H1 (cell line): ENCODE results near the gene NOS3. TPM values are rescaled to one million over a fixed set of nuclear protein-coding genes. Genes with fewer than 3 reads are reported as not detected.
A peak's percentile ranks its signal among the peaks of the same experiment; 100 is the strongest.

Experiments used
- CTCF ChIA-PET: fragments of 300-600 bp; sonication (Branson Sonifier 250); formaldehyde crosslinking; loops from one replicate; lab custom pipeline; 2021; ENCODE audit not compliant: partially characterized antibody; lab: Charles Lee
- POLR2A ChIA-PET: fragments of 300-600 bp; sonication (Branson Sonifier 250); formaldehyde crosslinking; loops from one replicate; lab custom pipeline; 2021; ENCODE audit warnings: inconsistent platforms; ENCODE audit not compliant: partially characterized antibody; lab: Charles Lee
- DNase-seq, 2 experiments: peaks; one replicate each; pipeline versions ENCODE4 v3.0.0 to v3.0.0-alpha.2; 2010 to 2022; ENCODE audit warnings: low spot score in 2 of 2, low read depth in 1 of 2, mixed read lengths in 1 of 2
- FAIRE-seq: peaks from 2 replicates; lab custom pipeline; 2011; peaks lifted over from hg19 to GRCh38; lab: Jason Lieb, UNC
- H2AFZ ChIP-seq: 2 replicates; pipeline ENCODE4 v1.8.1; 2012; ENCODE audit warnings: low read length, inconsistent platforms
- H2AK5ac ChIP-seq: 2 replicates; pipeline ENCODE4 v1.6.1; 2013; ENCODE audit warnings: low read depth, low read length
- H2BK120ac ChIP-seq: replicated peaks from 2 replicates; pipeline ENCODE3; 2013; ENCODE audit warnings: low read depth, low read length, inconsistent platforms
- H2BK12ac ChIP-seq: 2 replicates; pipeline ENCODE4 v1.6.1; 2013; ENCODE audit warnings: low read depth, low read length
- H2BK15ac ChIP-seq: 2 replicates; pipeline ENCODE4 v1.6.1; 2013; ENCODE audit warnings: low read length
- H2BK20ac ChIP-seq: 2 replicates; pipeline ENCODE4 v1.6.1; 2013; ENCODE audit warnings: low read length
- H2BK5ac ChIP-seq: 2 replicates; pipeline ENCODE4 v1.6.1; 2013; ENCODE audit warnings: low read depth, low read length
- H3K14ac ChIP-seq: 2 replicates; pipeline ENCODE4 v1.6.1; 2013; ENCODE audit warnings: inconsistent platforms; ENCODE audit not compliant: insufficient read length
- H3K18ac ChIP-seq: 2 replicates; pipeline ENCODE4 v1.6.1; 2013; ENCODE audit warnings: low read length; ENCODE audit errors: extremely low read depth
- H3K23ac ChIP-seq: 2 replicates; pipeline ENCODE4 v1.6.1; 2013; ENCODE audit warnings: inconsistent platforms; ENCODE audit not compliant: insufficient read length
- H3K23me2 ChIP-seq: 2 replicates; pipeline ENCODE4 v1.6.1; 2013; ENCODE audit warnings: low read depth, low read length
- H3K27ac ChIP-seq: 2 replicates; pipeline ENCODE4 v1.6.1; 2011; ENCODE audit warnings: low read depth, low read length, inconsistent platforms
- H3K27me3 ChIP-seq, 4 experiments: replicated peaks in 1 of 4; 1 replicate in 1 of 4; 2 replicates in 3 of 4; pipeline versions ENCODE4 v1.6.1 to v1.8.1; 2011 to 2013; ENCODE audit warnings: low read length in 3 of 4, mild to moderate bottlenecking in 3 of 4, inconsistent platforms in 2 of 4, mixed read lengths in 2 of 4, moderate library complexity in 1 of 4; ENCODE audit not compliant: control insufficient read depth in 3 of 4, insufficient read depth in 3 of 4; ENCODE audit errors: extremely low read depth in 1 of 4
- H3K36me3 ChIP-seq, 4 experiments: 2 replicates each; pipeline versions ENCODE4 v1.6.1 to v1.8.1; 2011 to 2013; ENCODE audit warnings: mild to moderate bottlenecking in 4 of 4, low read length in 3 of 4, moderate library complexity in 2 of 4, control low read depth in 1 of 4, inconsistent platforms in 1 of 4; ENCODE audit not compliant: insufficient read depth in 4 of 4, control insufficient read depth in 2 of 4
- H3K4ac ChIP-seq: replicated peaks from 2 replicates; pipeline ENCODE3; 2013; ENCODE audit warnings: low read length, low read depth, mixed read lengths, inconsistent platforms; ENCODE audit not compliant: insufficient read length
- H3K4me1 ChIP-seq, 4 experiments: replicated peaks in 1 of 4; 1 replicate in 1 of 4; 2 replicates in 3 of 4; pipeline versions ENCODE4 v1.6.1 to v1.8.1; 2011 to 2013; ENCODE audit warnings: low read length in 3 of 4, inconsistent platforms in 2 of 4, mixed read lengths in 1 of 4; ENCODE audit not compliant: insufficient read depth in 4 of 4, control insufficient read depth in 3 of 4
- H3K4me2 ChIP-seq, 2 experiments: 2 replicates each; pipeline versions ENCODE4 v1.6.1 to v1.8.1; 2011 to 2013; ENCODE audit warnings: low read depth in 2 of 2, low read length in 2 of 2, control low read depth in 1 of 2, inconsistent platforms in 1 of 2, mild to moderate bottlenecking in 1 of 2; ENCODE audit not compliant: insufficient read depth in 1 of 2
- H3K4me3 ChIP-seq, 4 experiments: fragments of 200-600, 300-600 bp in 1 of 4; sonication (generic), shearing (Covaris generic), sonication (Bioruptor Twin) in 1 of 4; 2 replicates each; pipeline versions ENCODE4 v1.5.1 to v1.8.1; 2011 to 2016; ENCODE audit warnings: low read length in 4 of 4, low read depth in 3 of 4, control low read depth in 2 of 4, inconsistent platforms in 2 of 4, mild to moderate bottlenecking in 2 of 4, mixed read lengths in 1 of 4, moderate library complexity in 1 of 4; ENCODE audit not compliant: insufficient read depth in 2 of 4; ENCODE audit errors: extremely low read depth in 1 of 4
- H3K56ac ChIP-seq: replicated peaks from 2 replicates; pipeline ENCODE3; 2013; ENCODE audit warnings: low read depth, mild to moderate bottlenecking, mixed read lengths, low read length, inconsistent platforms; ENCODE audit not compliant: insufficient read length
- H3K79me1 ChIP-seq: 2 replicates; pipeline ENCODE4 v1.6.1; 2013; ENCODE audit warnings: low read depth, low read length, control low read depth
- H3K79me2 ChIP-seq, 2 experiments: 2 replicates each; pipeline versions ENCODE4 v1.6.1 to v1.8.1; 2012 to 2013; ENCODE audit warnings: low read length in 2 of 2, mild to moderate bottlenecking in 2 of 2, inconsistent platforms in 1 of 2; ENCODE audit not compliant: insufficient read depth in 2 of 2, control insufficient read depth in 1 of 2
- H3K9ac ChIP-seq, 4 experiments: replicated peaks in 1 of 4; 1 replicate in 1 of 4; 2 replicates in 3 of 4; pipeline versions ENCODE4 v1.6.1 to v1.8.1; 2011 to 2013; ENCODE audit warnings: low read depth in 3 of 4, low read length in 3 of 4, control low read depth in 2 of 4, mild to moderate bottlenecking in 2 of 4, moderate library complexity in 2 of 4, inconsistent platforms in 1 of 4; ENCODE audit errors: extremely low read depth in 1 of 4
- H3K9me3 ChIP-seq, 2 experiments: 2 replicates each; pipeline versions ENCODE4 v1.6.1 to v1.8.1; 2012 to 2013; ENCODE audit warnings: mild to moderate bottlenecking in 2 of 2, moderate library complexity in 2 of 2, control low read depth in 1 of 2, inconsistent platforms in 1 of 2, low read depth in 1 of 2, low read length in 1 of 2, mixed read lengths in 1 of 2; ENCODE audit not compliant: insufficient read depth in 2 of 2
- H4K20me1 ChIP-seq, 2 experiments: replicated peaks in 1 of 2; 2 replicates each; pipeline versions ENCODE3 to v1.8.1; 2011 to 2013; ENCODE audit warnings: inconsistent platforms in 2 of 2, low read length in 2 of 2, mild to moderate bottlenecking in 1 of 2; ENCODE audit not compliant: insufficient read depth in 2 of 2, control insufficient read depth in 1 of 2
- H4K5ac ChIP-seq: 2 replicates; pipeline ENCODE4 v1.6.1; 2013; ENCODE audit warnings: low read length, low read depth, mixed read lengths, inconsistent platforms; ENCODE audit not compliant: insufficient read length
- H4K8ac ChIP-seq: 2 replicates; pipeline ENCODE4 v1.8.0; 2013; ENCODE audit warnings: mild to moderate bottlenecking, moderate library complexity, low read length, inconsistent platforms; ENCODE audit not compliant: insufficient read depth; ENCODE audit errors: extremely low read depth
- H4K91ac ChIP-seq: replicated peaks from 2 replicates; pipeline ENCODE3; 2013; ENCODE audit warnings: low read length, mixed read lengths, inconsistent platforms; ENCODE audit not compliant: insufficient read length
- USF2 ChIP-seq: IDR thresholded peaks from 2 replicates; pipeline ENCODE4 v1.6.1; 2011; ENCODE audit warnings: low read length, improper control_type of control experiment
- WGBS, 2 experiments: shearing (Covaris generic) in 1 of 2; methylation state at CpG; one replicate each; pipeline versions ENCODE4 v1.1.6 to v1.1.7; 2013 to 2015; ENCODE audit warnings: low lambda C conversion rate in 2 of 2, mixed read lengths in 2 of 2, inconsistent platforms in 1 of 2, low coverage in 1 of 2, missing lambda C conversion rate in 1 of 2; ENCODE audit not compliant: insufficient replicate concordance in 2 of 2, insufficient coverage in 1 of 2, insufficient read length in 1 of 2; ENCODE audit errors: extremely low coverage in 1 of 2, missing lambda C conversion rate in 1 of 2; 5-methylcytosine and 5-hydroxymethylcytosine counted together
- polyA plus RNA-seq, 7 experiments: library from polyadenylated mRNA; depleted of rRNA in 3 of 7; stranded (reverse) in 5 of 7; unstranded in 2 of 7; fragments of >200 nt in 5 of 7; fragments of 200-250 nt in 2 of 7; gene quantifications; 1 replicate in 5 of 7; 2 replicates in 1 of 7; 4 replicates in 1 of 7; pipeline versions ENCODE4 v1.2.1 to v1.2.3, GENCODE V29; 2011 to 2013; ENCODE audit warnings: missing spikeins in 2 of 7, mixed read lengths in 2 of 7
- total RNA-seq: library from RNA; stranded (reverse); fragmentation: NEBNext Ultra II Directional; extraction: Animal tissue kit (Norgen Biotek cat#: 25700); gene quantifications from 2 replicates; pipeline ENCODE4 v1.2.1, GENCODE V29; 2021

NOS3 gene
- total and polyA plus RNA-seq, 2 of the 8 experiments (the other 6 are each of a cell fraction or from before 2014, with no cell fraction given): 4.4 to 16.2 TPM

GRCh38 chr7:151016942-151017341, 26.1 kb downstream of the NOS3 start:
- no peak overlapping the region for H3K4me3 ChIP-seq
- FAIRE-seq (no peak), DNase-seq (no peak)
- no peak overlapping the region for H3K9ac ChIP-seq
- 85% methylated on average over 15 of the region's 15 CpGs; no CpG with 5 or more reads in 1 of the 2 experiments for WGBS, 2 experiments
- H2BK120ac ChIP-seq: no peak overlapping the region
- no peak overlapping the region for H2AK5ac ChIP-seq
- POLR2A ChIA-PET: interaction anchor here (1.4 to 2.7 kb wide), 3 partner anchors 10 to 17 kb away, joined by 3 to 18 read pairs (median 4); partner anchors contain the start of gene ABCB8
- H3K18ac ChIP-seq: no peak overlapping the region
- H2BK5ac ChIP-seq: no peak overlapping the region
- H3K23me2 ChIP-seq: peaks cover 7% of the 10 kb centered on the region; the same call in 1 of the 2 replicates
- H2BK20ac ChIP-seq: no peak overlapping the region
- no peak overlapping the region for H3K27ac ChIP-seq
- no peak overlapping the region for H2BK12ac ChIP-seq
- H3K14ac ChIP-seq: no peak overlapping the region
- H3K79me1 ChIP-seq: no peaks in the 10 kb centered on the region; the same call in 1 of the 2 replicates
- H2BK15ac ChIP-seq: 0 out of 2 replicates have a peak overlapping the region, but pooled peaks have one; percentile 20
- peaks cover 8 to 46% (median 41%) of the 10 kb centered on the region in 4 experiments for H3K27me3 ChIP-seq
- no peak overlapping the region for H4K5ac ChIP-seq
- peaks cover 0 to 30% (median 19%) of the 10 kb centered on the region in 4 experiments; a peak in 5 of 7 replicates for H3K4me1 ChIP-seq
- no peaks in the 10 kb centered on the region for H3K79me2 ChIP-seq
- no peak overlapping the region for H3K4ac ChIP-seq
- H3K36me3 ChIP-seq: no peaks in the 10 kb centered on the region
- no peaks in the 10 kb centered on the region for H3K9me3 ChIP-seq
- H3K23ac ChIP-seq: no peak overlapping the region
- no peak for TF ChIP-seq USF2
- TF ChIP-seq, all 59 proteins: peak for 0
- Histone ChIP-seq H4K8ac (no peak overlapping the region), H4K20me1 (no peaks in the 10 kb centered on the region), H4K91ac (no peak overlapping the region), H3K4me2 (no peak overlapping the region; a peak in 1 of 4 replicates), H2AFZ (no peak overlapping the region), H3K56ac (no peak overlapping the region)
- CTCF ChIA-PET: interaction anchor here (0.8 to 8.0 kb wide), 17 partner anchors 8 to 210 kb away, joined by 3 to 116 read pairs (median 9); partner anchors contain the start of genes ABCB8, ABCF2, FASTK and NOS3
